GM19324 (cell line): ENCODE measurements around the gene DUSP8.

Experiments used
- ATAC-seq: cut with Tn5 transposase; IDR thresholded peaks from one replicate; pipeline ENCODE4 v1.9.1; 2021; ENCODE audit warnings: mild to moderate bottlenecking, moderate library complexity; ENCODE audit not compliant: unreplicated experiment, low FRiP score

Gene DUSP8

DNA sequence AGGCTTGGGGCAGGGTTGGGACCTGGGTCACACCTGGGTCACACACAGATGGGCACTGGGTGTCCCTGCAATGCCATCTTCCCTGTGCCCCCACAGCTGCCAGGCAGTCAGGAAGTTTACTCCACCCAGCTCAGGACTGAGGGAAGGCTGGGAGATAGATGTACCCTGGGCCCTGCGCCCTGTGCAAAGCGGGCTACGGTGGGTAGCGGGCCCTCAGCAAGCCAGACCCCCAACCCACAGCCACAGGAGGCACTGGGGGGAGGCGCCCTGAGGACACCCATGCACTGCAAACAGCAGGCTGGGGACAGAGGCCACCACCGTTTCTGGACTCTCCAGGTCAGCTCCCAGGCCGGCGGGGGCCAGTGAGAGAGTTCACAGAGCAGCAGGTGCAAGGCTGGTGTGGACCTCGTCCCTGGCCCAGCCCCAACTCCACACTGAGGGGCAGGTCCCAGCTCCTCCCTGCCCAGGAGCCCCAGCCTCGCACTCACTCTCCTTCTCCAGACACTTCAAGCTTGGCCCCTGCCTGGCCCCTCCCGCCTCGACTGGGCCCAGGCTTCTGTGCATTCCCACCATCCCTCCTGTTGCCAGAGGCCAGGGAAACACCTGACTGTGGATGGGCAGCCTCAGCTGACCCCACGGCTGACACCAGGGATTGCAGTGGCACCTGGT lies 4.9 kb downstream of the DUSP8 start:
- ATAC-seq: no peak

GRCh38 chr11:1566381-1567051 lies 5.6 kb downstream of the DUSP8 start:
- no peak for ATAC-seq

- ATAC-seq: no peak
Observed at GRCh38 chr11:1565904-1566247, 6.2 kb downstream of the DUSP8 start.

- ATAC-seq: no peak
Observed at GRCh38 chr11:1565173-1565903, 6.7 kb downstream of the DUSP8 start.

- ATAC-seq: no peak
Observed at GRCh38 chr11:1564535-1565172, 7.4 kb downstream of the DUSP8 start.

- ATAC-seq: no peak
Observed at GRCh38 chr11:1563697-1564534, 8.2 kb downstream of the DUSP8 start.

- ATAC-seq: no peak
Observed at GRCh38 chr11:1563149-1563638, 8.9 kb downstream of the DUSP8 start.

DNA sequence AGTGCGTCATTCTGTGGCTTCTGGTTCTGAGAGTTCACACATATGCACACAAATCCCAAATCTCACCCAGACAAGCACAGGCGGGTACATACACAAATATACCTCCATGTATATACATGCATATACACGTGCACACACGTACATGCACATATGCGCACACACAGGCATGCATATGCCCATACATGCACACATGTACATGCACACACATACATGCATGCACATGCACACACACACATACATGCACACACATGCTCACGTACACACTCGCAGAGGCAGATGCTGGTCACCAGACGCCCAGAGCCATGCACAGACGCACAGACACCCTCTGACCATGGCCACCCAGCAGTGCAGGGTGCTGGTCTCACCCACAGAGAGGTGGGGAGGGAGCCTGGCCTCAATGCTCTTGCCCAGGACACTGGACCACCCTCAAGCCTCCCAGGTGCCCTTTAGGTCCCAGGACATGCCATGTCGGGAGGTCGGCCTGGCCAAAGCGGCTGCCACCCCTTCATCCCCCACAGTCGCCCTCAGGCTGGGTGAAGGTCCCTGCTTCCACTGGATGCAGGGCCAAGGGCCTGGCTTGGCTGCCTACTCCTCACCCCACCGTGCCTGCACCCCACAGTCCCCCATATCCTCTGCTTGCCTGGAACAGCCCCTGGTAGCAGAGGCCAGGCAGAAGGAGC lies 9.5 kb downstream of the DUSP8 start:
- ATAC-seq: no peak

DNA sequence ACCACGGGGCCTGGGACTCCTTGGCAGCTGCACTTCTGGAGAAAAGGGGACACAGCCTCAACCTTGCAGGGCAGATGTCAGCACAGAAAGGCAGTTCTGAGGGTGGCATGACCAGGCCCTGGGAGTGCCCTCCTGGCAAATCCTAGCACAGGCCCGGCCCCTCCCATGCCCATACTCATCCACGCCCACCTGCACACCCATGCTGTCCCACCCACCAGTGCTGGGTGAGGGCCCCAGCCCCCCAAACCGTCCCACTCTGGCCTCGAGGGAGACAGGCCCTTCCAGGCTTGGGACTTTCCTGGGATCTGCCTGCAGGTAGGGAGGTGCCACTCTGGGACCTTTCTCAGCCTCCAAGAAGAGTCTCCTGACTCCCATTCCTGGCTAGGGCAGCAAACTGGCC lies 10.1 kb downstream of the DUSP8 start:
- ATAC-seq: no peak

DNA sequence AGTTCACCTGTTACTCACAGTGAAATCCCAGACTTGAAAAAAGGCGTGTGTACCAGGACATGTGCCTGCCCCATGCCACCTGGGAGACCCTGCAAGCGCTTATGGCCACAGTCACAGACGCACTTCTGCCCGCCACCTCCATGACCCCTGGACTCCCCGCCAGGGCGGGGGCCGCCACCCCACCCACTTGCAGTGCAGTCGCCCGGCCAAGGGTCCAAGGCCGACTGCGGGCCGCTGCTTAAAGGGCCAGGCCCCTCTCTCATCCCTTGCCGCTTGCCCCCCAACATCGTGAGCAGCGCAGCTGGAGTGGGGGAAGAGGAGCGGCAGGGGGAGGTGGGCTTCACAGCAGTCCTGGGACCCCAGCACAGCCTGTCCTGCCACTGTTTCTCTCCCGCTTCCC lies 10.8 kb downstream of the DUSP8 start:
- ATAC-seq: no peak

DNA sequence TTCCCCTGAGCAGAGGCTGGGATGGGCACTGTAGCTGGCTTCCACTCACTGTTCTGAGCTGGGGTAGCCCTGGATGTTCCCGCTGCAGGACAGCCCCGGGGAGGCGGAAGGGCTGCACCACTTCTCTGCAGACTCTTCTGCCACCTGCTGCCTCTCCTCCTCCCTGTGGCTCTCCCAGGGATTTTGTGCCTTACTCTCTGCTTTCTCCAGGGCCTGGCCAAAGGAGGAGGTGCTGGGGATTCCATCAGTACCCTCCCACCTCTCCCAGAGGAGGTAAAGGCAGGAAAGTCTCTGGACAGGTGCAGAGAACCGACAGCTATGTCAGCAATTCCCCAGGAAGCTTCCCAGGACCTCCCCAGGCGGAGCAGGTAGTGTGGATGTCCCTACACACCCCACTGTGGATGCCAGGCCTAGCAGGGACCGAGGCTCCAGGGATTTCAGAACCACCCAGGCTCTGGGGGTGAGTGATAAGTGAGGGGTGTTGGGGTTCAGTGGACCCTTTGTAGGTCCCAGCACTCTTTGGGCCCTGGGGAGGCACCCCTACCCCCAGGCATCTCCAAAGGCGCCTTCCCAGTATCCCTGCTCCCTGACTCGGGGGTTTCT lies 11.3 kb downstream of the DUSP8 start:
- no peak for ATAC-seq

GRCh38 chr11:1560002-1560648 lies 11.9 kb downstream of the DUSP8 start:
- no peak for ATAC-seq

DNA sequence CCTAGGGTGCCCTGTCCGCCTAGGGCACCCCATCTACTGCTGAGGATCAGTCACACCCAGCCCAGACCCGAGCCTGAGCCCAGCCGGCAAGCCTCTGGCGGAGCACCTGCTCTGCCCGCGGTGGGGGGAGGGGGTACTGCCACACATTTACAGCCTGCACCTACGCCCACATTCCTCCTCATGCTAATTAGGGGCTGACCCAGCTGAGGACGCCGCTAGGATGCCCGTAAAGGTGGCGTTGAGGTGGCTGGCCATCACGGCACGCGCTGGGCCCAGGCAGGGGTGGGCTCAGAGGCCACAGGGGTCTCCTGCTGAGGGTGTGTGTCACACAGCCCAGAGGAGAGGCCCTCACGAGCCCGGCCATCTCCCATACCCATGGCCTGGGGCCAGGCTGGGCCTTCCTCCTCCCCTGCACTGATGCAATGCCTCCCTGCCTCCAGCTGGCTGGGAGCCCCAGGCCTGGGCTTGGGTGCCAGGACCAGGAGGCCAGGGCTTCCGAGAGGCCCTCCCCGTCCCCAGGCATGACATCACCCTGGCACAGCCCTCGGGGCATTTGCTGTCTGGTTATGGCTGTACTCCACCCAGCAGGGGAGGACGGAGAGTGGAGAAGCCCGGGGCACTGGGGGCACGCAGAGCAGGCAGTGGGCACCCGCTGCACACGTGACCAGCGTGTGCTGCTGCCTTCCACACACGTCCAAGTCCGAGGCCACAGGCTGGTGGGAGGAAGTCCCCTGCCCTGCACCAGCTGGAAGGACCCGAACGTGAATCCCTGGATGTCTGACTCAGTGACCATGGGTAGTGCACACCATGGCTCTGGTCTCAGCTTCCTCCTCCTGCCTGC lies 12.7 kb downstream of the DUSP8 start:
- ATAC-seq: no peak

GRCh38 chr11:1558775-1559110 lies 13.3 kb downstream of the DUSP8 start:
- ATAC-seq: no peak

DNA sequence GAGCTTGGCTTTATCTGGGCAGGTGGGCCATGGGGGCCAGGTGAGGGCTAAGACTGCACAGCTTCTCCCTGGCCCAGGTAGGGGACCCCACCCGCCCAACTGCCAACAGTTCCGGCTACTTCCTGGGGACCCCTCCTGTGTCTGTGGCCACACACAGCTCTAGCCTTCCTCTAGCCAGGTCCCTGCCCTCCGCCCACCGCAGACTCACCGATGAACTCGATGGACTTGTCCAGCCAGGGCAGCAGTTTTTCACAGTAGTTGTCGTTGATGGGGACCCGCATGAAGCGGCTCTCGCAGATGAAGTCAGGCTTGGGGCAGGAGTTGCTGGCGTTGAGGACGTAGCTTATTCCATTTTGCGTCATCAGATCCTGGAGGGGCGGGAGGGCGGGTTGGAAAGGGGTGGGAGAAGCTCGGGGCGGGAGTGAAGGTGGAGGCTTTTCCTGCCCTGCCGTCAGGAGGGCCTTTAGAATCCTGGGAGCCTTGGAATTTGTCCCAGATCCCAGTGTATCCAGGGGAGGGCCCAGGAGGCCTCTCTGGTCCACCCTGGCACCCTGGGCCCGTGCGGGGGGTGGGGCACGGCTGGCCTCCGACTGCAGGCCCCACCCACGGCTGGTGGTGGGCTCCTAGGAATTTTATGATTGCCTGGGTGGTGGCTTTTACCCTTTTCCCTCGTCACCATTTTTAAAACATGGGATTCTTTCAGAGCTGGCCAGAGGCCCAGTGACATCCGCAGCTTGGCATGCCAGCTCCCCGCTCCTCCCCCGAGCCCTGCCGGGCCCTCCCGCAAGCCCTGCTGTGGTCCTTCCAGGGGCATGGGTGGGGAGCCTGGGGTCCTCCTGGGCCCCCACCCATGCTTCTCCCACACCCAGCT lies 13.9 kb downstream of the DUSP8 start:
- ATAC-seq: no peak

- ATAC-seq: no peak
Observed at GRCh38 chr11:1557051-1557884, 14.8 kb downstream of the DUSP8 start.
